Right atrium auricular region (tissue), 2 donors: ENCODE data around the gene CAMK1G. TPM values are rescaled to one million over a fixed set of nuclear protein-coding genes. Genes with fewer than 3 reads are reported as not detected.
A peak's percentile ranks its signal among the peaks of the same experiment; 100 is the strongest.

Experiments
- DNase-seq: peaks from one replicate; pipeline ENCODE4 v3.0.0-alpha.2; 2019; ENCODE audit warnings: low spot score
- H3K27ac ChIP-seq, 2 donors: fragments of 200-600 bp; sonication (generic); 1 replicate in 1 of 2; 2 replicates in 1 of 2; pipeline ENCODE4 v1.5.1; 2016 to 2019
- H3K27me3 ChIP-seq, 2 donors: fragments of 200-600 bp; sonication (generic); one replicate each; pipeline versions ENCODE4 v1.5.1 to v1.6.0; 2017 to 2019
- H3K36me3 ChIP-seq: fragments of 200-600 bp; sonication (generic); one replicate; pipeline ENCODE4 v1.5.1; 2016
- H3K4me1 ChIP-seq, 2 donors: fragments of 200-600 bp; sonication (generic); one replicate each; pipeline versions ENCODE4 v1.5.1 to v1.6.0; 2017 to 2019
- H3K4me3 ChIP-seq, 2 donors: fragments of 200-600 bp; sonication (generic); 1 replicate in 1 of 2; 2 replicates in 1 of 2; pipeline ENCODE4 v1.5.1; 2017 to 2019; ENCODE audit warnings: mild to moderate bottlenecking in 1 of 2, moderate library complexity in 1 of 2
- H3K9me3 ChIP-seq, 2 donors: fragments of 200-600 bp; sonication (generic); one replicate each; pipeline ENCODE4 v1.5.1; 2019
- total RNA-seq, 2 donors: library from RNA; depleted of rRNA; stranded (reverse); fragments of >200 nt; gene quantifications; one replicate each; pipeline ENCODE4 v1.1.0, GENCODE V29; 2016
- TF ChIP-seq, protein P1 (sequence below), 2 donors: fragments of 200-600 bp; sonication (generic); IDR thresholded peaks; one replicate each; pipeline ENCODE4 v1.5.1; 2019; ENCODE audit warnings: antibody characterized with exemption in 2 of 2

The CAMK1G gene
- total RNA-seq, 2 donors from 2014 or later: 0.28 TPM; not detected in 1

DNA sequence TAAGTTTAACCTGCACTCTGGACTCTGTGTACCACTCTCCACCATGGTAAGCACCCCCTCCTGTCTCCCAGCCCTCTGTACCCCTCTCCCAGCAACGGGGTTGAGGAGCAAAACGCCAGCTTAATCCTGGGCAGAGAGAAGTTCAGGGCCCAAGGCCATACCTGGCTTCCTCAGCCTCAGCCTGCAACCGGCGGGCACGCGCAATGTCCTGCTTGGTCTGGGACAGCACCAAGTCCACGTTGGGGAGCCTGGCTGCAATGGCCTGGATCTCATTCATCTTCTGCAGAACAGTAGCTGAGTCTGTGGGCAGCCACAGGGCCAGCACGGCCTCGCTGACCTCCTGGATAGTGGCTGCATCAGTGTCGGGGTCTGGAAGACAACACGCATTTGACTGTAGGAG lies 34.8 kb downstream of the CAMK1G start:
- Histone ChIP-seq H3K4me1 (peaks cover 0 to 49% of the 10 kb centered on the region in 2 donors), H3K4me3 (no peak overlapping the region), H3K36me3 (no peaks in the 10 kb centered on the region), H3K9me3 (no peaks in the 10 kb centered on the region), H3K27me3 (no peaks in the 10 kb centered on the region), H3K27ac (peak overlapping the region; percentile 75 to 88)
- TF ChIP-seq, protein P1, sequence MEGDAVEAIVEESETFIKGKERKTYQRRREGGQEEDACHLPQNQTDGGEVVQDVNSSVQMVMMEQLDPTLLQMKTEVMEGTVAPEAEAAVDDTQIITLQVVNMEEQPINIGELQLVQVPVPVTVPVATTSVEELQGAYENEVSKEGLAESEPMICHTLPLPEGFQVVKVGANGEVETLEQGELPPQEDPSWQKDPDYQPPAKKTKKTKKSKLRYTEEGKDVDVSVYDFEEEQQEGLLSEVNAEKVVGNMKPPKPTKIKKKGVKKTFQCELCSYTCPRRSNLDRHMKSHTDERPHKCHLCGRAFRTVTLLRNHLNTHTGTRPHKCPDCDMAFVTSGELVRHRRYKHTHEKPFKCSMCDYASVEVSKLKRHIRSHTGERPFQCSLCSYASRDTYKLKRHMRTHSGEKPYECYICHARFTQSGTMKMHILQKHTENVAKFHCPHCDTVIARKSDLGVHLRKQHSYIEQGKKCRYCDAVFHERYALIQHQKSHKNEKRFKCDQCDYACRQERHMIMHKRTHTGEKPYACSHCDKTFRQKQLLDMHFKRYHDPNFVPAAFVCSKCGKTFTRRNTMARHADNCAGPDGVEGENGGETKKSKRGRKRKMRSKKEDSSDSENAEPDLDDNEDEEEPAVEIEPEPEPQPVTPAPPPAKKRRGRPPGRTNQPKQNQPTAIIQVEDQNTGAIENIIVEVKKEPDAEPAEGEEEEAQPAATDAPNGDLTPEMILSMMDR (IDR thresholded peaks at IDR 0.05): no peak
- DNase-seq: no peak

DNA sequence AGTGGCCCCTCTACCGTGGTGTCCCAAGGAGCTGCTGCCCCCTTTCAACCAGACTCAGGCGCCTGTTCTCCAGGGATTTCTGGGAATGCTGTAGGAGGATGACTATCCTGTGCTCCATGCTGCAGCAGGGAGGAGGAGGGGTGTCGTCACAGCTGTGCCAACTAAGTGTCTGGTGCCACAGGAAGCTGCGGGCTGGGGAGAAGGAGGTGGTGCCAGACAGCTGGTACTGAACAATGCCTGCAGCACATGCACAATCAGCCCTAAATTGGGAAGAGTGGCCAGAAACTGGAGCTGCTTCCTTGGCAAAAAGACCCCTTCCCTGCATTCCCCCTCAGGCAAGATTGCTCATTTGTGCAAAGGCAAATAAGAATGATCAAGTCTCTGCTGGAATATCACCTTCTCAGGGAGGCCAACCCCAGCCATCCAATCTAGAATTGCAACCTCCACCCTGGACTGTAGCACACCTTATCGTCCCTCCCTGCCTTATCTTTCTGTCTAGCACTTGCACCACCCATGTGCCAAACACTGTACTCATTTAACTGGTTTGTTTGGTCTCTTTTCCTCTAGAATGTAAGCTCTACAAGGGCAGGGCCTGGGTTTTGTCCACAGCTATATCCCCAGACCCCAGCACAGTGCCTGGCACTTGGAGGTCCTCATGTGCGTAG lies 35.4 kb downstream of the CAMK1G start:
- DNase-seq: no peak
- TF ChIP-seq, protein P1 (IDR thresholded peaks at IDR 0.05): no peak
- no peak overlapping the region for H3K4me3 ChIP-seq
- H3K27me3 ChIP-seq: no peaks in the 10 kb centered on the region
- peak overlapping the region; percentile 75 to 88 for H3K27ac ChIP-seq
- no peaks in the 10 kb centered on the region for H3K9me3 ChIP-seq
- peaks cover 0 to 49% of the 10 kb centered on the region in 2 donors for H3K4me1 ChIP-seq
- H3K36me3 ChIP-seq: no peaks in the 10 kb centered on the region

DNA sequence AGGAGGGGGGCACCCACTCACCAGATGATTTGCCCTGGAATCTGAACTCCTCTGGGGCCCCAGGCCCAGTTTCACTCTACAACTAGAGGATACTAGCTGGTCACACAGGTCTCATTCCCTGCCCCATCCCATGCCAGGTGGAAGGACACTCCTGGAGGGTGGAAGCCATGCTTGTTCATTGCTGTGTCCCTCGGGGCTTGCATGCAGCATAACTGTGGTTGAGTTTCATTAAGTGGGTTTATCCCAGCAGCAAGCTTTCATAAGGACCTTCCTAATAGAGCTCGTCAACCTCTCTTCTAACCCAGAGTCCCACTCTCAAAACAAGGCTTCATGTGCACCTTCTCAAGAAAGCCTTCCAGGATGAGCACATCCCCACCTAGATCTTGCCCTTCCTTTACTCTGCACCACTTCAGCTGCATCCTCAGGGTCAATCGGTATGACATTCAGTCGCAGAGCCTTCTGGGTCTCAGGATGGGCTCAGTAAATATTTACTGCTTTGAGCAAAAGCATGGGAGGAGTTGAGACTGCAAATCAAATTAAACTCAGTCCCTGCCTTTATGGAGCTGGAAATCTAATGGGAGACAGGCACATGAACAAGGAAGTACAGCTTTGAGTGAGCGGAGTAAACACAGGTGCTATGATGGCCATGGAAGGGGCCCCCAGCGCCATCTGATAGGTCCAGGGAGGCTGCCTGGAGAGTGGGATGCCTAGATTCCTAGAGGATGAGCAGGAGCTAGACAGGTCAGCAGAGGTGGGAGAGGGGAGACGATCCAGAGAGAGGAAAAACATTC lies 36.4 kb downstream of the CAMK1G start:
- Histone ChIP-seq H3K27ac (peak overlapping the region in 1 of 2 donors; percentile 88), H3K9me3 (no peaks in the 10 kb centered on the region), H3K4me1 (peaks cover 0 to 49% of the 10 kb centered on the region in 2 donors), H3K36me3 (no peaks in the 10 kb centered on the region), H3K27me3 (no peaks in the 10 kb centered on the region), H3K4me3 (no peak overlapping the region)
- no peak for DNase-seq
- TF ChIP-seq, protein P1 (IDR thresholded peaks at IDR 0.05): no peak

DNA sequence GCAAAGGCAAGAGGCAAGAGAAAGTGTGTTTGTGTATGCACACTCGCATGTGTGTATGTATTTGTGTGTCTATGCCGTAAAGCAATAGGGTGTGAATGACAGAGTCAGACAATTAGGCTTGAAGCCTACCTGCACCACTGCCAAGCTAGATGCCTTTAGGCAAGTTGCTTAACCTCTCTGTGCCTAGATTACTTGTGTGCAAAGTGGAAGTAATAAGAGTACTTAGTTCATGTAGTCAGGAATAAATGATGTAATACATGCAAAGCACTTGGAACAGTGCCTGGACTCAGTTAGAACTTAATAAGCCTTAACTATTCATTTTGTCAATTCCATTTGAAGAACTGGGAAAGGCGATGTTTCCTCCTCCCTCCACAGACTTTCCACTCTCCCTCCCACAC lies 37.0 kb downstream of the CAMK1G start:
- Histone ChIP-seq H3K36me3 (no peaks in the 10 kb centered on the region), H3K27me3 (no peaks in the 10 kb centered on the region), H3K9me3 (no peaks in the 10 kb centered on the region), H3K4me3 (no peak overlapping the region), H3K27ac (peak overlapping the region; percentile 64 to 76), H3K4me1 (peaks cover 0 to 52% of the 10 kb centered on the region in 2 donors)
- TF ChIP-seq, protein P1 (IDR thresholded peaks at IDR 0.05): no peak
- DNase-seq: no peak

DNA sequence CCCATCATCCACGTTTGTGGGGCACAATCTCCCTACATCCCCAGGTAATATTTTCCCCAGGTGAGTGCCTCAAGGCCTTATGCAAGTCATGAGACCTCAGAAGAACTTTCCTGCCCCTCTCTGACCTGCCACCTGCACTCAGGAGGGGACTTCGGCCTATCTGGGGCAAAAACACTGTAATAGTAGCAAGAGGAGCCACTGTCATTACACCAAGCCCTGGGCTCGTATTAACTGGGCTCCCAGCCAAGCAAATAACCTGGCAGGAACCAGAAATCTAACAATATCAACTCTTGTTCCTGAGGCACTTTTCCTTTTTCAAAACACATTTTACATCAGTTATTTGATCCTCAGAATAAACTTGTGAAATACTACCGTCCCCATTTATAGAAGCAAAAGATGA lies 37.8 kb downstream of the CAMK1G start:
- no peak for DNase-seq
- no peaks in the 10 kb centered on the region for H3K27me3 ChIP-seq
- H3K36me3 ChIP-seq: no peaks in the 10 kb centered on the region
- H3K27ac ChIP-seq: peak overlapping the region; percentile 64 to 76
- no peaks in the 10 kb centered on the region for H3K9me3 ChIP-seq
- peaks cover 0 to 58% of the 10 kb centered on the region in 2 donors for H3K4me1 ChIP-seq
- no peak overlapping the region for H3K4me3 ChIP-seq
- TF ChIP-seq, protein P1 (IDR thresholded peaks at IDR 0.05): no peak
